Mesendoderm (in vitro differentiated cells): ENCODE measurements around the gene EMID1.

ENCODE experiments used
- DNase-seq: peaks from one replicate; pipeline ENCODE4 v3.0.0; 2013
- H2AK5ac ChIP-seq: 2 replicates; pipeline ENCODE4 v1.6.1; 2013; ENCODE audit warnings: low read length, inconsistent platforms
- H2BK120ac ChIP-seq: 2 replicates; pipeline ENCODE4 v1.6.1; 2013; ENCODE audit warnings: low read depth, mild to moderate bottlenecking, low read length, moderate library complexity, mixed read lengths
- H2BK15ac ChIP-seq: replicated peaks from 2 replicates; pipeline ENCODE4 v1.6.1; 2013; ENCODE audit warnings: low read depth, mild to moderate bottlenecking, moderate library complexity
- H2BK5ac ChIP-seq: 2 replicates; pipeline ENCODE4 v1.6.1; 2013; ENCODE audit warnings: low read length, inconsistent platforms
- H3K18ac ChIP-seq: 2 replicates; pipeline ENCODE4 v1.6.1; 2013; ENCODE audit warnings: mild to moderate bottlenecking, low read length, mixed read lengths
- H3K23ac ChIP-seq: one replicate; pipeline ENCODE4 v1.6.1; 2013; ENCODE audit warnings: low read length
- H3K27ac ChIP-seq: 2 replicates; pipeline ENCODE4 v1.5.1; 2013; ENCODE audit warnings: low read depth, mild to moderate bottlenecking, inconsistent platforms, low read length, moderate library complexity
- H3K27me3 ChIP-seq: 2 replicates; pipeline ENCODE4 v1.6.1; 2013; ENCODE audit warnings: low read length, control low read depth, mild to moderate bottlenecking, inconsistent platforms; ENCODE audit not compliant: insufficient read depth, poor library complexity
- H3K36me3 ChIP-seq: 2 replicates; pipeline ENCODE4 v1.6.1; 2013; ENCODE audit warnings: low read length, inconsistent platforms; ENCODE audit not compliant: control insufficient read depth, insufficient read depth
- H3K4ac ChIP-seq: one replicate; pipeline ENCODE4 v1.6.1; 2013; ENCODE audit warnings: low read depth, mild to moderate bottlenecking, low read length, moderate library complexity
- H3K4me1 ChIP-seq: 2 replicates; pipeline ENCODE4 v1.6.1; 2013; ENCODE audit warnings: low read depth, low read length, inconsistent platforms; ENCODE audit not compliant: control insufficient read depth
- H3K4me2 ChIP-seq: 2 replicates; pipeline ENCODE4 v1.6.1; 2013; ENCODE audit warnings: low read length
- H3K4me3 ChIP-seq: 2 replicates; pipeline ENCODE4 v1.5.1; 2013; ENCODE audit warnings: mild to moderate bottlenecking, low read length
- H3K56ac ChIP-seq: one replicate; pipeline ENCODE4 v1.6.1; 2013; ENCODE audit warnings: low read length
- H3K79me1 ChIP-seq: 2 replicates; pipeline ENCODE4 v1.6.1; 2013; ENCODE audit warnings: low read length, inconsistent platforms
- H3K79me2 ChIP-seq: 2 replicates; pipeline ENCODE4 v1.6.1; 2013; ENCODE audit warnings: mild to moderate bottlenecking, low read length; ENCODE audit not compliant: control insufficient read depth, insufficient read depth
- H3K9ac ChIP-seq: 2 replicates; pipeline ENCODE4 v1.6.1; 2013; ENCODE audit warnings: low read length, inconsistent platforms
- H4K5ac ChIP-seq: one replicate; pipeline ENCODE4 v1.6.1; 2013; ENCODE audit warnings: low read length
- H4K8ac ChIP-seq: one replicate; pipeline ENCODE4 v1.6.1; 2013; ENCODE audit warnings: low read depth, mild to moderate bottlenecking, control low read depth, low read length, moderate library complexity
- WGBS: extraction: QIAGEN DNeasy Blood & Tissue Kit; methylation state at CpG from one replicate; pipeline ENCODE4 v1.1.7; 2013; ENCODE audit warnings: low lambda C conversion rate, missing lambda C conversion rate; ENCODE audit not compliant: insufficient coverage; ENCODE audit errors: extremely low coverage; 5-methylcytosine and 5-hydroxymethylcytosine counted together

The EMID1 gene

GRCh38 chr22:29275167-29275566 lies 69.5 kb downstream of the EMID1 start:
- H2AK5ac ChIP-seq = no peak overlapping the region
- H4K5ac ChIP-seq = no peak overlapping the region

GRCh38 chr22:29275819-29276565 lies 70.3 kb downstream of the EMID1 start:
- H3K27ac ChIP-seq = no peak overlapping the region
- peaks cover 73% of the 10 kb centered on the region for H3K79me2 ChIP-seq
- H3K36me3 ChIP-seq = peaks cover 18% of the 10 kb centered on the region
- H3K18ac ChIP-seq = no peak overlapping the region
- no peak overlapping the region for H4K8ac ChIP-seq
- H3K4me3 ChIP-seq = no peak overlapping the region
- no peak overlapping the region for H4K5ac ChIP-seq
- H3K4me1 ChIP-seq = no peaks in the 10 kb centered on the region
- no peak overlapping the region for H2BK5ac ChIP-seq
- WGBS = 100% methylated on average over 3 of the region's 3 CpGs
- no peak overlapping the region for H2BK120ac ChIP-seq
- H3K4ac ChIP-seq = no peak overlapping the region
- H3K56ac ChIP-seq = no peak overlapping the region
- no peak overlapping the region for H3K9ac ChIP-seq
- H3K23ac ChIP-seq = no peak overlapping the region
- no peak for DNase-seq
- H2AK5ac ChIP-seq = no peak overlapping the region
- no peaks in the 10 kb centered on the region for H3K27me3 ChIP-seq
- peaks cover 9% of the 10 kb centered on the region for H3K79me1 ChIP-seq
- H3K4me2 ChIP-seq = no peak overlapping the region
- no peak overlapping the region for H2BK15ac ChIP-seq

More at GRCh38 chr22:29275167-29275566, 69.5 kb downstream of the EMID1 start:
- no peak overlapping the region for H3K56ac ChIP-seq
- H3K27ac ChIP-seq = no peak overlapping the region
- DNase-seq = no peak
- H2BK15ac ChIP-seq = no peak overlapping the region
- peaks cover 9% of the 10 kb centered on the region for H3K79me1 ChIP-seq
- no peak overlapping the region for H3K4me2 ChIP-seq
- H3K4me3 ChIP-seq = no peak overlapping the region
- H3K27me3 ChIP-seq = no peaks in the 10 kb centered on the region
- no peak overlapping the region for H2BK5ac ChIP-seq
- H3K79me2 ChIP-seq = peaks cover 78% of the 10 kb centered on the region
- no CpG with 5 or more reads among the region's 3 CpGs for WGBS
- peaks cover 16% of the 10 kb centered on the region for H3K36me3 ChIP-seq
- H4K8ac ChIP-seq = no peak overlapping the region
- H3K9ac ChIP-seq = no peak overlapping the region
- H3K18ac ChIP-seq = no peak overlapping the region
- no peak overlapping the region for H3K4ac ChIP-seq
- H3K23ac ChIP-seq = no peak overlapping the region
- peaks cover 2% of the 10 kb centered on the region for H3K4me1 ChIP-seq
- H2BK120ac ChIP-seq = no peak overlapping the region

- no peak overlapping the region for H2AK5ac ChIP-seq
- H3K18ac ChIP-seq = no peak overlapping the region
- H3K79me1 ChIP-seq = peaks cover 9% of the 10 kb centered on the region
- no peak overlapping the region for H3K27ac ChIP-seq
- no peak for DNase-seq
- no peak overlapping the region for H3K4me2 ChIP-seq
- H3K36me3 ChIP-seq = peaks cover 21% of the 10 kb centered on the region
- H3K23ac ChIP-seq = no peak overlapping the region
- H3K9ac ChIP-seq = no peak overlapping the region
- H3K27me3 ChIP-seq = no peaks in the 10 kb centered on the region
- H3K4me3 ChIP-seq = no peak overlapping the region
- peaks cover 58% of the 10 kb centered on the region for H3K79me2 ChIP-seq
- no peaks in the 10 kb centered on the region for H3K4me1 ChIP-seq
- no peak overlapping the region for H4K5ac ChIP-seq
- no peak overlapping the region for H2BK5ac ChIP-seq
- H4K8ac ChIP-seq = no peak overlapping the region
- no peak overlapping the region for H2BK15ac ChIP-seq
- no CpG with 5 or more reads among the region's 1 CpG for WGBS
- H3K56ac ChIP-seq = no peak overlapping the region
- no peak overlapping the region for H3K4ac ChIP-seq
- H2BK120ac ChIP-seq = no peak overlapping the region
Observed at GRCh38 chr22:29277927-29278326, 72.2 kb downstream of the EMID1 start.

GRCh38 chr22:29284196-29284595 lies 78.5 kb downstream of the EMID1 start:
- Histone ChIP-seq H3K18ac (no peak overlapping the region), H2BK5ac (no peak overlapping the region), H2AK5ac (no peak overlapping the region), H2BK120ac (no peak overlapping the region), H2BK15ac (no peak overlapping the region), H3K27ac (no peak overlapping the region), H3K27me3 (no peaks in the 10 kb centered on the region), H3K4me2 (no peak overlapping the region), H4K5ac (no peak overlapping the region), H3K23ac (no peak overlapping the region), H3K4me3 (no peak overlapping the region), H3K9ac (no peak overlapping the region), H3K56ac (no peak overlapping the region), H3K79me2 (peaks cover 37% of the 10 kb centered on the region), H4K8ac (no peak overlapping the region), H3K79me1 (peaks cover 17% of the 10 kb centered on the region), H3K4ac (no peak overlapping the region), H3K4me1 (no peaks in the 10 kb centered on the region), H3K36me3 (peaks cover 32% of the 10 kb centered on the region)
- WGBS = no CpG with 5 or more reads among the region's 3 CpGs
- DNase-seq = no peak

- no peak overlapping the region for H3K27ac ChIP-seq
- no CpG with 5 or more reads among the region's 2 CpGs for WGBS
Observed at GRCh38 chr22:29288837-29289236, 83.1 kb downstream of the EMID1 start.

GRCh38 chr22:29290061-29290460 lies 84.4 kb downstream of the EMID1 start:
- Histone ChIP-seq H3K18ac (no peak overlapping the region), H4K5ac (no peak overlapping the region), H3K56ac (no peak overlapping the region), H2BK120ac (no peak overlapping the region), H3K4me3 (no peak overlapping the region), H3K36me3 (peaks cover 19% of the 10 kb centered on the region), H2AK5ac (no peak overlapping the region), H3K27ac (no peak overlapping the region), H3K4me1 (no peaks in the 10 kb centered on the region), H3K79me1 (peaks cover 15% of the 10 kb centered on the region), H2BK15ac (no peak overlapping the region), H4K8ac (no peak overlapping the region), H3K23ac (no peak overlapping the region), H2BK5ac (no peak overlapping the region), H3K79me2 (peaks cover 23% of the 10 kb centered on the region), H3K27me3 (no peaks in the 10 kb centered on the region), H3K4ac (no peak overlapping the region), H3K9ac (no peak overlapping the region), H3K4me2 (no peak overlapping the region)
- WGBS = no CpG with 5 or more reads among the region's 5 CpGs
- no peak for DNase-seq

More at GRCh38 chr22:29288837-29289236, 83.1 kb downstream of the EMID1 start:
- no peak overlapping the region for H2BK120ac ChIP-seq
- no peak overlapping the region for H3K56ac ChIP-seq
- H3K9ac ChIP-seq = no peak overlapping the region
- no peak for DNase-seq
- H3K4me3 ChIP-seq = no peak overlapping the region
- H2AK5ac ChIP-seq = no peak overlapping the region
- no peaks in the 10 kb centered on the region for H3K27me3 ChIP-seq
- no peak overlapping the region for H2BK15ac ChIP-seq
- H3K79me1 ChIP-seq = peaks cover 21% of the 10 kb centered on the region
- no peak overlapping the region for H4K5ac ChIP-seq
- no peak overlapping the region for H3K4me2 ChIP-seq
- peaks cover 24% of the 10 kb centered on the region for H3K36me3 ChIP-seq
- no peak overlapping the region for H4K8ac ChIP-seq
- H3K4ac ChIP-seq = no peak overlapping the region
- H3K23ac ChIP-seq = no peak overlapping the region
- peaks cover 29% of the 10 kb centered on the region for H3K79me2 ChIP-seq
- H3K18ac ChIP-seq = no peak overlapping the region
- no peak overlapping the region for H2BK5ac ChIP-seq
- no peaks in the 10 kb centered on the region for H3K4me1 ChIP-seq
